GM19238 (cell line): ENCODE results near the gene CORO2A.

Experiments
- DNase-seq: peaks from one replicate; pipeline ENCODE4 v3.0.0; 2011; ENCODE audit warnings: low spot score; ENCODE audit not compliant: insufficient read length

The CORO2A gene

GRCh38 chr9:98219794-98220370, 27.4 kb upstream of the CORO2A start:
- DNase-seq = no peak

- no peak for DNase-seq
These were observed 26.9 kb upstream of the CORO2A start for GRCh38 chr9:98219364-98219716.

- no peak for DNase-seq
These were observed 26.3 kb upstream of the CORO2A start for GRCh38 chr9:98218562-98219363.

- no peak for DNase-seq
These were observed 24.8 kb upstream of the CORO2A start for GRCh38 chr9:98217255-98217654.

GRCh38 chr9:98216391-98216790, 24.0 kb upstream of the CORO2A start:
- DNase-seq = no peak

GRCh38 chr9:98215821-98216220, 23.4 kb upstream of the CORO2A start:
- DNase-seq = no peak

- DNase-seq = no peak
These were observed 22.8 kb upstream of the CORO2A start for GRCh38 chr9:98215271-98215670.

- DNase-seq = no peak
These were observed 22.4 kb upstream of the CORO2A start for GRCh38 chr9:98214811-98215210.

- no peak for DNase-seq
These were observed 18.8 kb upstream of the CORO2A start for GRCh38 chr9:98211260-98211659.

GRCh38 chr9:98210435-98210834, 18.0 kb upstream of the CORO2A start:
- DNase-seq = no peak

- no peak for DNase-seq
These were observed 17.1 kb upstream of the CORO2A start for GRCh38 chr9:98209530-98209929.

GRCh38 chr9:98208635-98209034, 16.2 kb upstream of the CORO2A start:
- no peak for DNase-seq

GRCh38 chr9:98207606-98208005, 15.2 kb upstream of the CORO2A start:
- DNase-seq = no peak

GRCh38 chr9:98206754-98207153, 14.3 kb upstream of the CORO2A start:
- DNase-seq = no peak

- DNase-seq = no peak
These were observed 12.3 kb upstream of the CORO2A start for GRCh38 chr9:98204692-98205091.

- no peak for DNase-seq
These were observed 10.7 kb upstream of the CORO2A start for GRCh38 chr9:98203153-98203552.

GRCh38 chr9:98202252-98202651, 9.8 kb upstream of the CORO2A start:
- no peak for DNase-seq

GRCh38 chr9:98201749-98202148, 9.3 kb upstream of the CORO2A start:
- no peak for DNase-seq

- DNase-seq = no peak
These were observed 8.7 kb upstream of the CORO2A start for GRCh38 chr9:98201102-98201501.

GRCh38 chr9:98199388-98200033, 7.1 kb upstream of the CORO2A start:
- DNase-seq = no peak

- no peak for DNase-seq
These were observed 3.2 kb upstream of the CORO2A start for GRCh38 chr9:98195671-98196070.

- DNase-seq = no peak
These were observed 1.0 kb upstream of the CORO2A start for GRCh38 chr9:98193336-98193944.
